Astrocyte of the cerebellum (primary cell): ENCODE results near the gene APBA1.

Experiments used
- DNase-seq: peaks from one replicate; pipeline ENCODE4 v3.0.0-alpha.2; 2011; ENCODE audit warnings: low read depth
- H3K4me3 ChIP-seq: 2 replicates; pipeline ENCODE4 v1.5.1; 2011; ENCODE audit warnings: mild to moderate bottlenecking, low read depth, low read length, moderate library complexity
- CTCF ChIP-seq: IDR thresholded peaks from 2 replicates; pipeline ENCODE4 v1.5.1; 2012; ENCODE audit warnings: low read length, low read depth, moderate library complexity, mild to moderate bottlenecking; ENCODE audit errors: missing control alignments
- in situ Hi-C: cut with HindIII; loops from 2 replicates; pipeline ENCODE4 v1.10.0; 2017; ENCODE audit warnings: low sequenced_read_pairs

The APBA1 gene

GRCh38 chr9:69649566-69650250 is 22.5 kb downstream of the APBA1 start:
- DNase-seq, result no peak
- H3K4me3 ChIP-seq, result no peak overlapping the region
- in situ Hi-C loops, result no loop called here
- TF ChIP-seq CTCF, result no peak

- no peak for TF ChIP-seq CTCF
- in situ Hi-C loops, result no loop called here
- H3K4me3 ChIP-seq, result no peak overlapping the region
Observed at GRCh38 chr9:69647804-69648203, 24.4 kb downstream of the APBA1 start.

GRCh38 chr9:69646810-69647209 is 25.4 kb downstream of the APBA1 start:
- H3K4me3 ChIP-seq, result no peak overlapping the region
- in situ Hi-C loops, result no loop called here
- DNase-seq, result no peak
- no peak for TF ChIP-seq CTCF

More at GRCh38 chr9:69647804-69648203, 24.4 kb downstream of the APBA1 start:
- DNase-seq, result no peak

- no peak for TF ChIP-seq CTCF
- no peak for DNase-seq
- in situ Hi-C loops, result no loop called here
- H3K4me3 ChIP-seq, result no peak overlapping the region
Observed at GRCh38 chr9:69645488-69645887, 26.7 kb downstream of the APBA1 start.

GRCh38 chr9:69643098-69643497 is 29.1 kb downstream of the APBA1 start:
- in situ Hi-C loops, result no loop called here
- DNase-seq, result no peak
- TF ChIP-seq CTCF, result no peak
- H3K4me3 ChIP-seq, result no peak overlapping the region

GRCh38 chr9:69637817-69638200 is 34.4 kb downstream of the APBA1 start:
- DNase-seq, result peak; percentile 26
- no peak for TF ChIP-seq CTCF
- in situ Hi-C loops, result no loop called here
- H3K4me3 ChIP-seq, result no peak overlapping the region
